ENCODE results near the gene MDN1.

DNA sequence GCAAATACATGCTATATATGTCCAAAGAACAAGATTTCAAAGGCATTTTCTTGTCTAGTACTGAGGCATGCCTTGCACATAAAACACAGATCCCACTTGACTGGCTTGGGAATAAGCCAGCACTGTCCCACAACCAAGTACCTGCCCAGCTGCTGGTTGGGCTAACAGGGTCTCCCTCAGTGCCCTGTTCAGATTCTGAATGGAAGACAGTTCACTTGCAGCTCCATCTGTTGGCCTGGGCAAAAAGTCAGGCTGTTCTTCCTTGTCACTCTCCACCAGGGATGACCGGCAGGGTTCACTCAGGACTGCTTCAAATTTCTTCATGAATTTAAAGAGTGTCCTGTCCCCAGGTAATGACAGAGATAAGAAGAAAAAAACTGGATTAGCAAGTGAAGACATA is 136.6 kb downstream of the MDN1 start:
- TF ChIP-seq POLR2AphosphoS5 (IDR thresholded peaks at IDR 0.05) (no peak), POLR2A (IDR thresholded peaks at IDR 0.05) (no peak)
- TF ChIP-seq, protein P1, sequence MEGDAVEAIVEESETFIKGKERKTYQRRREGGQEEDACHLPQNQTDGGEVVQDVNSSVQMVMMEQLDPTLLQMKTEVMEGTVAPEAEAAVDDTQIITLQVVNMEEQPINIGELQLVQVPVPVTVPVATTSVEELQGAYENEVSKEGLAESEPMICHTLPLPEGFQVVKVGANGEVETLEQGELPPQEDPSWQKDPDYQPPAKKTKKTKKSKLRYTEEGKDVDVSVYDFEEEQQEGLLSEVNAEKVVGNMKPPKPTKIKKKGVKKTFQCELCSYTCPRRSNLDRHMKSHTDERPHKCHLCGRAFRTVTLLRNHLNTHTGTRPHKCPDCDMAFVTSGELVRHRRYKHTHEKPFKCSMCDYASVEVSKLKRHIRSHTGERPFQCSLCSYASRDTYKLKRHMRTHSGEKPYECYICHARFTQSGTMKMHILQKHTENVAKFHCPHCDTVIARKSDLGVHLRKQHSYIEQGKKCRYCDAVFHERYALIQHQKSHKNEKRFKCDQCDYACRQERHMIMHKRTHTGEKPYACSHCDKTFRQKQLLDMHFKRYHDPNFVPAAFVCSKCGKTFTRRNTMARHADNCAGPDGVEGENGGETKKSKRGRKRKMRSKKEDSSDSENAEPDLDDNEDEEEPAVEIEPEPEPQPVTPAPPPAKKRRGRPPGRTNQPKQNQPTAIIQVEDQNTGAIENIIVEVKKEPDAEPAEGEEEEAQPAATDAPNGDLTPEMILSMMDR (IDR thresholded peaks at IDR 0.05), result no peak
